Lower lobe of right lung (tissue), 2 donors: Measurements from ENCODE around the gene PLPPR1. TPM values are rescaled to one million over a fixed set of nuclear protein-coding genes. Genes with fewer than 3 reads are reported as not detected.

Experiments
- ATAC-seq, 2 donors: fragments of 200-7000 bp; cut with Tn5 transposase; one replicate each; pipeline ENCODE4 v1.9.1; 2020 to 2022; ENCODE audit warnings: mild to moderate bottlenecking in 2 of 2, moderate library complexity in 2 of 2
- DNase-seq: peaks from one replicate; pipeline ENCODE4 v3.0.0-alpha.2; 2020
- H3K27ac ChIP-seq: fragments of 200-600 bp; one replicate; pipeline ENCODE4 v1.8.0; 2022
- H3K27me3 ChIP-seq: fragments of 200-600 bp; one replicate; pipeline ENCODE4 v1.8.0; 2022; ENCODE audit warnings: low read depth
- H3K36me3 ChIP-seq: fragments of 200-600 bp; one replicate; pipeline ENCODE4 v1.8.0; 2022; ENCODE audit warnings: mild to moderate bottlenecking
- H3K4me1 ChIP-seq: fragments of 200-600 bp; one replicate; pipeline ENCODE4 v1.8.0; 2022
- H3K4me3 ChIP-seq: fragments of 200-600 bp; one replicate; pipeline ENCODE4 v1.8.0; 2022; ENCODE audit warnings: mild to moderate bottlenecking
- H3K9me3 ChIP-seq: fragments of 200-600 bp; one replicate; pipeline ENCODE4 v1.8.0; 2022
- CTCF ChIP-seq: fragments of 200-600 bp; IDR thresholded peaks from one replicate; pipeline ENCODE4 v1.8.0; 2022; ENCODE audit warnings: antibody characterized with exemption, mild to moderate bottlenecking
- intact Hi-C: fragments of 100-400 bp; cut with DNase I; formaldehyde crosslinking; loops from one replicate; pipeline ENCODE4 v1.11.0; 2022
- total RNA-seq: library from RNA; stranded (reverse); fragmentation: NEBNext Ultra II Directional; extraction: Animal tissue kit (Norgen Biotek cat#: 25700); gene quantifications from one replicate; pipeline ENCODE4 v1.2.1, GENCODE V29; 2021
- donor health status: DM: no; HTN: yes; CAD: no; lungs with severe emphysema.

Gene PLPPR1
- total RNA-seq, 1 donor from 2014 or later = 5.4 TPM

- ATAC-seq = no peak
- H3K27ac ChIP-seq = no peak overlapping the region
- no peaks in the 10 kb centered on the region for H3K9me3 ChIP-seq
- H3K27me3 ChIP-seq = no peaks in the 10 kb centered on the region
- TF ChIP-seq CTCF = no peak
- intact Hi-C loops = no loop called here
- H3K4me1 ChIP-seq = no peaks in the 10 kb centered on the region
- DNase-seq = no peak
- H3K4me3 ChIP-seq = no peak overlapping the region
- H3K36me3 ChIP-seq = no peaks in the 10 kb centered on the region
Measured at GRCh38 chr9:101005246-101005645, 23.3 kb upstream of the PLPPR1 start.

GRCh38 chr9:101014566-101014965 lies 14.0 kb upstream of the PLPPR1 start:
- no peak for DNase-seq
- no peak for ATAC-seq
- H3K4me1 ChIP-seq = no peaks in the 10 kb centered on the region
- no peaks in the 10 kb centered on the region for H3K36me3 ChIP-seq
- TF ChIP-seq CTCF = no peak
- H3K9me3 ChIP-seq = no peaks in the 10 kb centered on the region
- no peak overlapping the region for H3K4me3 ChIP-seq
- H3K27me3 ChIP-seq = no peaks in the 10 kb centered on the region
- intact Hi-C loops = no loop called here
- H3K27ac ChIP-seq = no peak overlapping the region

GRCh38 chr9:101018467-101018866 lies 10.1 kb upstream of the PLPPR1 start:
- H3K9me3 ChIP-seq = no peaks in the 10 kb centered on the region
- intact Hi-C loops = no loop called here
- no peak overlapping the region for H3K4me3 ChIP-seq
- no peaks in the 10 kb centered on the region for H3K27me3 ChIP-seq
- no peaks in the 10 kb centered on the region for H3K36me3 ChIP-seq
- no peak overlapping the region for H3K27ac ChIP-seq
- DNase-seq = no peak
- ATAC-seq = no peak
- no peak for TF ChIP-seq CTCF
- H3K4me1 ChIP-seq = no peaks in the 10 kb centered on the region

- DNase-seq = no peak
- H3K27me3 ChIP-seq = no peaks in the 10 kb centered on the region
- no peak for TF ChIP-seq CTCF
- no peak overlapping the region for H3K4me3 ChIP-seq
- no peaks in the 10 kb centered on the region for H3K36me3 ChIP-seq
- no peaks in the 10 kb centered on the region for H3K4me1 ChIP-seq
- intact Hi-C loops = no loop called here
- ATAC-seq = no peak
- no peak overlapping the region for H3K27ac ChIP-seq
- no peaks in the 10 kb centered on the region for H3K9me3 ChIP-seq
Measured at GRCh38 chr9:101022704-101023103, 5.8 kb upstream of the PLPPR1 start.

- no peak for DNase-seq
- H3K4me3 ChIP-seq = no peak overlapping the region
- no peaks in the 10 kb centered on the region for H3K36me3 ChIP-seq
- no peaks in the 10 kb centered on the region for H3K4me1 ChIP-seq
- no peak overlapping the region for H3K27ac ChIP-seq
- TF ChIP-seq CTCF = no peak
- no peak for ATAC-seq
- intact Hi-C loops = no loop called here
- no peaks in the 10 kb centered on the region for H3K9me3 ChIP-seq
- peaks cover 30% of the 10 kb centered on the region for H3K27me3 ChIP-seq
Measured at GRCh38 chr9:101025940-101026339, 2.6 kb upstream of the PLPPR1 start.

- Histone ChIP-seq H3K36me3 (no peaks in the 10 kb centered on the region), H3K4me3 (no peak overlapping the region), H3K27ac (no peak overlapping the region), H3K27me3 (peaks cover 30% of the 10 kb centered on the region), H3K4me1 (no peaks in the 10 kb centered on the region), H3K9me3 (no peaks in the 10 kb centered on the region)
- DNase-seq (no peak), ATAC-seq (no peak)
- TF ChIP-seq CTCF = no peak
- intact Hi-C loops = no loop called here
Measured at GRCh38 chr9:101026824-101027223, 1.7 kb upstream of the PLPPR1 start.
